Measurements from ENCODE around the gene SGO2. TPM values are rescaled to one million over a fixed set of nuclear protein-coding genes. Genes with fewer than 3 reads are reported as not detected.

SGO2 gene
- total and polyA plus RNA-seq, 8 donors = 3.6 to 26.2 (median 14.2) TPM

DNA sequence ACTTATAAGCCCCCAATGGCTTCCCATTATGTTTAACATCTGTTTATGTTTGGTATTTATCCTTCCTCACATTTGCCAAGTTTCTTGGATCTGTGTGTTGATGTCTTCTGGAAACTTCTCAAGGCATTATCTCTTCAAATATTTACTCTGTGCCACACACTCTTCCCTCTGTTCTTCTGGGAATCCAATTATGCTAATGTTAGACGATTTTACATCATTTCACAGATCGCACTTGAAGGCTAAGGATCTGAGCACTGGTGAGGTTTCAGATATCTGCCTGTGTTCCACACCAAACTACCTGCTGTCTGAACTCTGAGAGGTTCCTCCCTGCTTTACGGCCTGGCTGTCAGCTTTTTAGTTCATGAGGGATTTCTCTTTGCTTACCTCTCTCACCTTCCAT is 69.9 kb downstream of the SGO2 start:
- Histone ChIP-seq H3K9me3 (no peaks in the 10 kb centered on the region), H3K27ac (no peak overlapping the region), H3K4me3 (no peak overlapping the region), H3K36me3 (no peaks in the 10 kb centered on the region), H3K4me1 (no peaks in the 10 kb centered on the region), H3K27me3 (no peaks in the 10 kb centered on the region)
- DNase-seq (no peak), ATAC-seq (no peak)
- TF ChIP-seq, protein P1, sequence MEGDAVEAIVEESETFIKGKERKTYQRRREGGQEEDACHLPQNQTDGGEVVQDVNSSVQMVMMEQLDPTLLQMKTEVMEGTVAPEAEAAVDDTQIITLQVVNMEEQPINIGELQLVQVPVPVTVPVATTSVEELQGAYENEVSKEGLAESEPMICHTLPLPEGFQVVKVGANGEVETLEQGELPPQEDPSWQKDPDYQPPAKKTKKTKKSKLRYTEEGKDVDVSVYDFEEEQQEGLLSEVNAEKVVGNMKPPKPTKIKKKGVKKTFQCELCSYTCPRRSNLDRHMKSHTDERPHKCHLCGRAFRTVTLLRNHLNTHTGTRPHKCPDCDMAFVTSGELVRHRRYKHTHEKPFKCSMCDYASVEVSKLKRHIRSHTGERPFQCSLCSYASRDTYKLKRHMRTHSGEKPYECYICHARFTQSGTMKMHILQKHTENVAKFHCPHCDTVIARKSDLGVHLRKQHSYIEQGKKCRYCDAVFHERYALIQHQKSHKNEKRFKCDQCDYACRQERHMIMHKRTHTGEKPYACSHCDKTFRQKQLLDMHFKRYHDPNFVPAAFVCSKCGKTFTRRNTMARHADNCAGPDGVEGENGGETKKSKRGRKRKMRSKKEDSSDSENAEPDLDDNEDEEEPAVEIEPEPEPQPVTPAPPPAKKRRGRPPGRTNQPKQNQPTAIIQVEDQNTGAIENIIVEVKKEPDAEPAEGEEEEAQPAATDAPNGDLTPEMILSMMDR (IDR thresholded peaks at IDR 0.05) = no peak
- intact Hi-C loops (cut with DNase I) = no loop called here

DNA sequence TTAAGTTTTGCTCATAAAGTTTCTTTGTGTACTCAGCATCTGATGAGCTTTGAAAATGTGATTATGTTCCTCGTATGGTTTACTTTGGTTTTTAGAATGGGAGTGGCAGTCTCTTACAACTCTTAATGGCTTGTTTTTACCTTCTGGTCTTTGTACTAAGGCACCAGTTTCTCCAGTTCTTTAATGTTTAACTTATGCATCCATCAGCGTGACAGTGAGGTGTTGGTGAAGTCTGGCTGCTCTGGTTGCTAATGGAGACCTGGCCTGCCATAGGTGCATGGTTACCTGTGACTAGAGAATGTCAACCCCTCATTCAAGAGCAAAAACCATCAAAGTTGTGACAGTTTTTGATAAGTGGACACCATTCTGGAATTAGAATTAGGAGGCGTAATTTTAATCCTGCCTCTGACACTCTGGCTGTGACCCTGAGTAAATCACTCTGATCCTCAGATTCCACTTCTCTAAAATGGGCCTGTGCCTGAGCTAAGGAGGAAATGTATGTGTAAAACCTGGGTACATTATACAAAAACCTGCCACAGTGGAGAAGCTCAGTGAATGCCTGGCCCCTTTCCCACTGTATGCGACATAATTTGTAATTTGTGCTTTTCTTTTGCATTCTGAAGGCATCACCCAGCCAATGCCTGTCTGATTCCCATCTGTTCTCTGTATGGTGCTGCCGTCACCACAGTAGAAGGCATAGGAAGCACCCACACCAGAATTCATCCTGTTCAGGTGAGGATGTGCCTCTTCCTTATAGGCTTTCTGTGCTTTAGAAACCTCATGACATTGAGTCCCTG is 71.0 kb downstream of the SGO2 start:
- intact Hi-C loops (cut with DNase I) = no loop called here
- Histone ChIP-seq H3K27ac (no peak overlapping the region), H3K4me3 (no peak overlapping the region), H3K9me3 (no peaks in the 10 kb centered on the region), H3K4me1 (no peaks in the 10 kb centered on the region), H3K27me3 (no peaks in the 10 kb centered on the region), H3K36me3 (no peaks in the 10 kb centered on the region)
- TF ChIP-seq, protein P1 (IDR thresholded peaks at IDR 0.05) = no peak
- ATAC-seq (no peak), DNase-seq (no peak)

DNA sequence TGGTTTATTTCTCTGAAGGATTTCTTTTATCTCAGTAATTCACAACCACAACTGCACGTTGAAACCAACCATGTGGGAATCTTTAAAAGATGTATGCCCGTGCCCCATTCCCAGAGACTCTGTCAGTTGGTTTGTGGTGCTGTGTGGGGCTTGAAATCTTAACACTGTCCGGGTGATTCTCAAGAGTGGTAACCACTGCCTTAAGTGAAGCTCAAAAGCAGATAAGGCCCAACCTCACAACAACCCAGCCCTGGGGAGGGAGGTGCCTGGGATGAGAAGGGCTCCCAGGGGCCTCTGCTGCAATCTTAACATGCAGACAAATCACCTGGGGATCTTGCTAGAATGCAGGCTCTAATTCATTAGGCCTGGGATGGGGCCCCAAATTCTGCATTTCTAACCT is 73.2 kb downstream of the SGO2 start:
- ATAC-seq = no peak
- no peaks in the 10 kb centered on the region for H3K27me3 ChIP-seq
- H3K4me3 ChIP-seq = no peak overlapping the region
- intact Hi-C loops (cut with DNase I) = no loop called here
- no peak overlapping the region for H3K27ac ChIP-seq
- no peaks in the 10 kb centered on the region for H3K36me3 ChIP-seq
- no peak for DNase-seq
- no peaks in the 10 kb centered on the region for H3K9me3 ChIP-seq
- TF ChIP-seq, protein P1 (IDR thresholded peaks at IDR 0.05) = no peak
- H3K4me1 ChIP-seq = no peaks in the 10 kb centered on the region

DNA sequence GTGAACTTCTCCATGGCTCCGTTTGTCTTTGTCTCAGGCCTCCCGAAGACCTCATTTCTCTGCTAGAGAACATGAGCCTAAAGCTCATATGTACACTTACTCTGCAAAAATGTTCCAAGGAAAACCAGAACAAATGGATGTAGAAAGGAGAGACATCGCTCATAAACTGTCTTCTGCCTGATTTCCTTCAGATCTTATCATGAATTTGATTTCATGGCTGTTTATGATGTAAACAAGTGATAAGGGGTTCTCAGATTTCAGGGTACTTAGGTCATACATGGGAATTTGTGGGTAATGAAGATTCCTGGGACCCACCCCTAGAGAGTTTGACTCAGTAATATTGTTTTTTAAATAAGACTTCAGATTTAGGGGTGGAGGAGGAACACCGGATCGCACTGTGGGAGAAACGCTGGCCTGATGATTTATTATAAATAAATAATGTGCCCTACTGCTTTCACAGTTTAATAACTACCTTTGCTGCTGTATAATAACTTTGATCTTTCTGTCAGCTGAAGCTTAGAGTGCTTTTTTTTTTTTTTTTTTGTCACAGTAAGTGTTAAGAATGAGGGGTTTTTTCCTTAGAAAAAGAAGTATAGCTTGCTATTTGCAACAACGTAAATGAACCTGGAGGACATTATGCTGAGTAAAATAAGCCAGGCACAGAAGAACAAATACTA is 74.7 kb downstream of the SGO2 start:
- ATAC-seq (no peak), DNase-seq (no peak)
- intact Hi-C loops (cut with DNase I) = no loop called here

DNA sequence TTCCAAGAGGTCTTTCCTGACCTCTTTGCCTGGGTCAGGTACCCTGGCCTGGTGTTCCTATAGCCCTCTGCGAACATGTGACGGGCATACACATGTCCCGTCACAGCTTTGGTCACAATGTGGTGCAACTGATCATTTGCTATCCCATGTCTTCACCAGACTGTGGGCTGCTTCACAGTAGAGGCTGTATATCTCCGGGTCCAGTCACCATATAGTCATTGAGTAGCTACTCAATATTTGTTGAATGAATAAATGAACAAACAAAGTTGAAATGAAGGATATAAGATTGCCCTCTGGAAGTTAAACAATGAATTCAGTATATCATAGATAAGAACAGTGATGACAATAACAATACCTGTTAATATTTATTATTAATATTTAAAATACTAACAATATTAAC is 76.6 kb downstream of the SGO2 start:
- intact Hi-C loops (cut with DNase I) = no loop called here
- TF ChIP-seq, protein P1 (IDR thresholded peaks at IDR 0.05) = no peak
- Histone ChIP-seq H3K9me3 (no peaks in the 10 kb centered on the region), H3K4me3 (no peak overlapping the region), H3K4me1 (no peaks in the 10 kb centered on the region), H3K27me3 (no peaks in the 10 kb centered on the region), H3K36me3 (no peaks in the 10 kb centered on the region), H3K27ac (no peak overlapping the region)
- DNase-seq (no peak), ATAC-seq (no peak)

More for the DNA sequence above, 74.7 kb downstream of the SGO2 start:
- H3K4me1 ChIP-seq = no peaks in the 10 kb centered on the region
- H3K36me3 ChIP-seq = no peaks in the 10 kb centered on the region
- no peaks in the 10 kb centered on the region for H3K27me3 ChIP-seq
- H3K9me3 ChIP-seq = no peaks in the 10 kb centered on the region
- no peak overlapping the region for H3K27ac ChIP-seq
- no peak overlapping the region for H3K4me3 ChIP-seq
- TF ChIP-seq, protein P1 (IDR thresholded peaks at IDR 0.05) = no peak
